HCT116 (cell line): ENCODE data around the gene RAPSN. TPM values are rescaled to one million over a fixed set of nuclear protein-coding genes. Genes with fewer than 3 reads are reported as not detected.

Experiments used
- ATAC-seq: fragments of 200-7000 bp; cut with Tn5 transposase; 2 replicates; pipeline ENCODE4 v1.9.1; 2020; ENCODE audit warnings: mild to moderate bottlenecking, moderate library complexity
- BruUV-seq: library from RNA; stranded (reverse); fragments of 400-500 nt; replicated peaks from 2 replicates; lab custom pipeline; 2021; lab: Mats Ljungman, UMichigan
- CTCF ChIA-PET: fragments of 300-600 bp; sonication (Branson Sonifier 250); formaldehyde crosslinking; loops from one replicate; lab custom pipeline; 2021; ENCODE audit warnings: antibody characterized with exemption; lab: Charles Lee
- POLR2A ChIA-PET: fragments of 300-600, 350-600 bp; sonication (Branson Sonifier 250); formaldehyde crosslinking; loops from one replicate; lab custom pipeline; 2021; ENCODE audit warnings: antibody characterized with exemption; lab: Charles Lee
- RAD21 ChIA-PET, 2 experiments: fragments of 300-600 bp; sonication (Branson Sonifier 250); formaldehyde crosslinking; loops; one replicate each; lab custom pipeline; 2023; ENCODE audit warnings: low total read pairs in 2 of 2; ENCODE audit not compliant: uncharacterized antibody in 2 of 2, unreplicated experiment in 2 of 2, low non-redundant PET in 1 of 2; lab: Charles Lee
- DNase-seq: peaks from one replicate; pipeline ENCODE4 v3.0.0-alpha.2; 2010; ENCODE audit warnings: low read depth, low spot score
- H2AFZ ChIP-seq: fragments of 200-600 bp; shearing (Covaris generic), sonication (generic); 2 replicates; pipeline ENCODE4 v1.6.1; 2017; ENCODE audit warnings: low read depth, mixed run types, mixed read lengths, antibody characterized with exemption, low read length; ENCODE audit not compliant: poor library complexity, severe bottlenecking
- H3K27ac ChIP-seq: 2 replicates; pipeline ENCODE4 v1.5.1; 2012; ENCODE audit warnings: low read depth, low read length
- H3K27me3 ChIP-seq: fragments of 200-600 bp; sonication (generic); 2 replicates; pipeline ENCODE4 v1.6.1; 2016; ENCODE audit warnings: mixed run types, low read length, mixed read lengths; ENCODE audit not compliant: insufficient read depth
- H3K36me3 ChIP-seq, 2 experiments: fragments of 200-500 bp in 1 of 2; fragments of 200-600 bp in 1 of 2; sonication (Bioruptor generic) in 1 of 2; sonication (generic) in 1 of 2; 2 replicates each; pipeline versions ENCODE4 v1.5.1 to v1.6.1; 2014 to 2016; ENCODE audit warnings: low read length in 2 of 2, inconsistent platforms in 1 of 2, mixed read lengths in 1 of 2, mixed run types in 1 of 2; ENCODE audit not compliant: insufficient read depth in 2 of 2, control insufficient read depth in 1 of 2
- H3K4me1 ChIP-seq, 2 experiments: fragments of 200-600 bp in 1 of 2; sonication (generic) in 1 of 2; 2 replicates each; pipeline versions ENCODE4 v1.5.1 to v1.6.1; 2012 to 2017; ENCODE audit warnings: low read length in 2 of 2, inconsistent platforms in 1 of 2, mild to moderate bottlenecking in 1 of 2, mixed read lengths in 1 of 2, mixed run types in 1 of 2, moderate library complexity in 1 of 2; ENCODE audit not compliant: insufficient read depth in 2 of 2, control insufficient read depth in 1 of 2
- H3K4me2 ChIP-seq: fragments of 200-600 bp; sonication (generic); 2 replicates; pipeline ENCODE4 v1.6.1; 2017; ENCODE audit warnings: mixed run types, low read length, mixed read lengths
- H3K4me3 ChIP-seq, 2 experiments: fragments of 200-600 bp in 1 of 2; sonication (generic) in 1 of 2; replicated peaks in 1 of 2; 2 replicates each; pipeline ENCODE4 v1.5.1; 2011 to 2016; ENCODE audit warnings: low read length in 2 of 2, control low read depth in 1 of 2, low read depth in 1 of 2, mild to moderate bottlenecking in 1 of 2, mixed read lengths in 1 of 2, mixed run types in 1 of 2
- H3K79me2 ChIP-seq: fragments of 200-600 bp; sonication (generic); 2 replicates; pipeline ENCODE4 v1.6.1; 2017; ENCODE audit warnings: mild to moderate bottlenecking, mixed run types, low read length, moderate library complexity, mixed read lengths; ENCODE audit not compliant: insufficient read depth
- H3K9ac ChIP-seq: fragments of 200-600 bp; sonication (generic); 2 replicates; pipeline ENCODE4 v1.6.1; 2016; ENCODE audit warnings: low read length, mixed read lengths
- H3K9me2 ChIP-seq: fragments of 200-600 bp; sonication (generic), shearing (Covaris generic); 2 replicates; pipeline ENCODE4 v1.6.1; 2017; ENCODE audit warnings: mixed run types, mild to moderate bottlenecking, moderate library complexity; ENCODE audit not compliant: insufficient read depth
- H3K9me3 ChIP-seq, 2 experiments: fragments of 200-500 bp in 1 of 2; fragments of 200-600 bp in 1 of 2; sonication (Bioruptor generic) in 1 of 2; sonication (generic) in 1 of 2; 2 replicates each; pipeline ENCODE4 v1.6.1; 2014 to 2017; ENCODE audit warnings: low read length in 2 of 2, mixed read lengths in 2 of 2, inconsistent platforms in 1 of 2, low read depth in 1 of 2, mild to moderate bottlenecking in 1 of 2, mixed run types in 1 of 2, moderate library complexity in 1 of 2; ENCODE audit not compliant: control insufficient read depth in 1 of 2, insufficient read depth in 1 of 2
- H4K20me1 ChIP-seq: fragments of 200-600 bp; sonication (generic), shearing (Covaris generic); 2 replicates; pipeline ENCODE4 v1.6.1; 2017; ENCODE audit warnings: mixed run types, mild to moderate bottlenecking, moderate library complexity; ENCODE audit not compliant: insufficient read depth
- CTCF ChIP-seq, 3 experiments: fragments of 200-600 bp in 1 of 3; sonication (generic) in 1 of 3; IDR thresholded peaks in 2 of 3; conservative IDR thresholded peaks in 1 of 3; 2 replicates each; pipeline ENCODE4 v1.5.1; 2012 to 2017; ENCODE audit warnings: low read depth in 2 of 3, low read length in 2 of 3, antibody characterized with exemption in 1 of 3, borderline replicate concordance in 1 of 3, control low read depth in 1 of 3, mild to moderate bottlenecking in 1 of 3, mixed read lengths in 1 of 3, mixed run types in 1 of 3, moderate library complexity in 1 of 3; ENCODE audit not compliant: insufficient read depth in 1 of 3
- EGR1 ChIP-seq: IDR thresholded peaks from 2 replicates; pipeline ENCODE4 v1.6.1; 2012; ENCODE audit warnings: low read depth
- FOSL1 ChIP-seq: IDR thresholded peaks from 2 replicates; pipeline ENCODE4 v1.6.1; 2012; ENCODE audit warnings: low read depth
- ZFX ChIP-seq: fragments of 450-650 bp; IDR thresholded peaks from 2 replicates; pipeline ENCODE4 v1.6.1; 2017
- ZNF274 ChIP-seq: fragments of 200-500 bp; sonication (Bioruptor generic); IDR thresholded peaks from 2 replicates; pipeline ENCODE4 v1.6.1; 2014; ENCODE audit warnings: mild to moderate bottlenecking, low read depth, low read length, inconsistent platforms
- intact Hi-C: fragments of 100-400 bp; cut with micrococcal nuclease; formaldehyde crosslinking; loops from 2 replicates; pipeline ENCODE4 v1.10.0; 2022
- total RNA-seq: library from RNA; stranded (reverse); gene quantifications from one replicate; pipeline ENCODE4 v1.2.1, GENCODE V29; 2021; ENCODE audit not compliant: unreplicated experiment
- TF ChIP-seq, protein P1 (sequence below): IDR thresholded peaks from 2 replicates; pipeline ENCODE4 v1.6.1; 2011; ENCODE audit warnings: mild to moderate bottlenecking, low read length, moderate library complexity; ENCODE audit not compliant: insufficient replicate concordance; ENCODE audit errors: extremely low read depth

The RAPSN gene
- total RNA-seq, 1 experiment from 2014 or later = 0.57 TPM

GRCh38 chr11:47413351-47413750, 35.6 kb downstream of the RAPSN start:
- CTCF ChIA-PET = no interaction called here
- peak overlapping the region; percentile 50 for H3K4me2 ChIP-seq

More at GRCh38 chr11:47413351-47413750, 35.6 kb downstream of the RAPSN start:
- Histone ChIP-seq H3K4me3 (no peak overlapping the region), H3K4me1 (peaks cover 32 to 54% of the 10 kb centered on the region in 2 experiments), H3K79me2 (peaks cover 7% of the 10 kb centered on the region; the same call in 1 of the 2 replicates), H3K9me3 (no peaks in the 10 kb centered on the region), H4K20me1 (no peaks in the 10 kb centered on the region), H3K9ac (peak overlapping the region; percentile 30; the same call in 1 of the 2 replicates), H3K27ac (peak overlapping the region; percentile 51; the same call in 1 of the 2 replicates), H2AFZ (no peak overlapping the region), H3K27me3 (no peaks in the 10 kb centered on the region), H3K36me3 (peaks cover 4 to 12% of the 10 kb centered on the region in 2 experiments)
- DNase-seq = no peak
- RAD21 ChIA-PET = no interaction called here
- intact Hi-C loops = no loop called here
- POLR2A ChIA-PET = no interaction called here
- no peak for TF ChIP-seq ZNF274
- TF ChIP-seq CTCF (IDR thresholded peaks at IDR 0.05 in 2 of 3, conservative IDR thresholded peaks at IDR 0.05 in 1 of 3; ENCODE audit: borderline replicate concordance in 1 of 3, insufficient read depth in 1 of 3, low read depth in 2 of 3, low read length in 2 of 3) = no peak
- no peak for TF ChIP-seq EGR1
- TF ChIP-seq ZFX = no peak
- TF ChIP-seq, protein P1, sequence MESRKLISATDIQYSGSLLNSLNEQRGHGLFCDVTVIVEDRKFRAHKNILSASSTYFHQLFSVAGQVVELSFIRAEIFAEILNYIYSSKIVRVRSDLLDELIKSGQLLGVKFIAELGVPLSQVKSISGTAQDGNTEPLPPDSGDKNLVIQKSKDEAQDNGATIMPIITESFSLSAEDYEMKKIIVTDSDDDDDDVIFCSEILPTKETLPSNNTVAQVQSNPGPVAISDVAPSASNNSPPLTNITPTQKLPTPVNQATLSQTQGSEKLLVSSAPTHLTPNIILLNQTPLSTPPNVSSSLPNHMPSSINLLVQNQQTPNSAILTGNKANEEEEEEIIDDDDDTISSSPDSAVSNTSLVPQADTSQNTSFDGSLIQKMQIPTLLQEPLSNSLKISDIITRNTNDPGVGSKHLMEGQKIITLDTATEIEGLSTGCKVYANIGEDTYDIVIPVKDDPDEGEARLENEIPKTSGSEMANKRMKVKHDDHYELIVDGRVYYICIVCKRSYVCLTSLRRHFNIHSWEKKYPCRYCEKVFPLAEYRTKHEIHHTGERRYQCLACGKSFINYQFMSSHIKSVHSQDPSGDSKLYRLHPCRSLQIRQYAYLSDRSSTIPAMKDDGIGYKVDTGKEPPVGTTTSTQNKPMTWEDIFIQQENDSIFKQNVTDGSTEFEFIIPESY = no peak
- TF ChIP-seq FOSL1 = no peak
- TF ChIP-seq, all 23 proteins: peak for 0
- H3K9me2 ChIP-seq = no peaks in the 10 kb centered on the region
- no TSS peak for BruUV-seq
- no peak for ATAC-seq
